Stimulated activated naive CD8-positive, alpha-beta T cell treated with anti-CD3 and anti-CD28 coated beads, Interleukin-15, Interleukin-2, amounts not matched to agents 100 U/mL and 50 U/mL, for 24 hours (primary cell): Measurements from ENCODE around the gene STIP1.

Experiments used
- ATAC-seq: fragments of 150-1000 bp; cut with Tn5 transposase; one replicate; pipeline ENCODE4 v1.10.0; 2021
- DNase-seq: peaks from one replicate; pipeline ENCODE4 v3.0.0; 2021

STIP1 gene

DNA sequence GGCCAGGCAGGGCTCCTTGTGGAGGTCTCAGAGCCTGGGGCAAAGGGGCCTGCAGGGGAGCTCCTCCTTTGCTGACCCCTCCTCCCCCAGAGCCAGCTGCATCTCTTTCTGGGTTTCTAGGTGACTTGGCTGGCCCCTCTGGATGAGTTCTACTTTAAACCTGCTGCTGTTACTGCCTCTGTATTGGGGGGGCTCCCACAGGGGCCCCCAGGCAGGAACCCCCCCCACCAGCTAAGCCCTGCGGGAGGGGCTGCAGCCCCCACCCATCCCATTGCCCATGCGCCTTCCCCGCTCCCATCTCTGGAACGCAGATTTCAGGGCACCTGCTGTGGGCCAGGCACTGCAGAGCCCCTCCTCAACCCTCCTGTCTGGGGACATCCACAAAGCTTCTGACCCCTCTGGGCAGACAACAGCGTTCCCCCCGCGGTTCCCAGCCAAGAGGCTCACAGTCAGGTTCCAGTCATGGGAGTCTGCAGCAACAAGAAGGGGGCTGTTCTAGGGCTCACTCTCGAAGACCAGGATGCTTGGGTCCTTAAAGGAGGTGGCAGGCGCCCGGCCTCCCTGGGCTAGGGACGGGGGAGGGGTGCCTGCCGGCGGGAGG, 64.5 kb downstream of the STIP1 start:
- DNase-seq, result no peak
- ATAC-seq, result no peak

DNA sequence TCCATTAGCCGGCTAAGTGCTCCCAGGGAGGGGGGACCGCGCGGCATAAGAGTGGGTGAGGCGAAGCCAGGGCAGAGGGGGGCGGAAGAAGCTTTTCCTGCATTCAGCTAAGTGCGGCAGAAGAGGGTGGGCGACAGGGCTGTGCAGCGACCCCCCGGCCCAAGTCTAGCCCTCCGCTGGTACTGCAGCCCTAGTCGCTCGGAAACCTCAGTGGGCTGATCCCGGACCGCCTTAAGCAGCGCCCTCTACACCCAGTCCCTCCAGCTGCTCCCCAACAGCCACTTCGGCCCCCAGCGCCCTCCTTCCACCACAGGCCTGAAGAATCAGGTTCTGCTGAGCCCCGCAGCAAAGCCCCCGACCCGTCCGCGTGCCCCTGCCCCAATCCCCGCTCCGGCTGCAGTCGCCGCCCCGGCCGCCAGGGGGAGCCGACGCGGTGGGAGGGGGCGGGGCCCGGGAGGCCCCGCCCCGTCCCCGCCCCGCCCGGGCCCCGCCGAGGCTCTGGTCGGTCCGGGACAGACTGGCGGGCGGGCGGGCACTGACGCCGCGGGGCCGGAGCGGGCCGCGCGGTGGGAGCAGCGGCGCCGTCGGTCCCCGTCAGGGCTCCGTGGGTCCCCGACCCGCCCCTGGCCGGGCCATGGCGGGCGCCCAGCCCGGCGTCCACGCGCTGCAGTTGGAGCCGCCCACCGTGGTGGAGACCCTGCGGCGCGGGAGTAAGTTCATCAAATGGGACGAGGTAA, 65.2 kb downstream of the STIP1 start, which contains the start of gene PLCB3:
PLCB3 (plus strand) TSS at position 515 of the 737 bp plus-strand sequence; CDS start at position 635, 120 bp downstream.
- peak; percentile 75 for DNase-seq
- peak; percentile 67 for ATAC-seq

GRCh38 chr11:64251753-64252002, 65.7 kb downstream of the STIP1 start:
- DNase-seq (no peak), ATAC-seq (no peak)

GRCh38 chr11:64252003-64252872, 66.3 kb downstream of the STIP1 start:
- ATAC-seq (no peak), DNase-seq (peak; percentile 52)

- DNase-seq (no peak), ATAC-seq (no peak)
These were observed 67.1 kb downstream of the STIP1 start for GRCh38 chr11:64253043-64253442.

GRCh38 chr11:64253481-64253880, 67.5 kb downstream of the STIP1 start:
- DNase-seq, result no peak
- ATAC-seq, result no peak
